Epithelial cell of esophagus (primary cell): ENCODE results near the gene DKK2.

Experiments used
- DNase-seq: peaks from one replicate; pipeline ENCODE4 v3.0.0; 2010; ENCODE audit warnings: low read depth
- H3K4me3 ChIP-seq: 2 replicates; pipeline ENCODE4 v1.5.1; 2011; ENCODE audit warnings: mild to moderate bottlenecking, low read length, control low read depth
- CTCF ChIP-seq: IDR thresholded peaks from 2 replicates; pipeline ENCODE4 v1.5.1; 2011; ENCODE audit warnings: low read depth, mild to moderate bottlenecking, low read length, control low read depth, inconsistent platforms; ENCODE audit not compliant: insufficient read depth; ENCODE audit errors: missing control alignments

Gene DKK2

GRCh38 chr4:107037199-107037584 lies 1.1 kb upstream of the DKK2 start:
- DNase-seq, result peak; percentile 36
- peak; percentile 45 for TF ChIP-seq CTCF
- H3K4me3 ChIP-seq, result no peak overlapping the region

GRCh38 chr4:107036584-107037198 lies 578 bp upstream of the DKK2 start:
- DNase-seq, result no peak
- no peak for TF ChIP-seq CTCF
- peak overlapping the region; percentile 39 for H3K4me3 ChIP-seq

GRCh38 chr4:107034996-107035818 lies 906 bp downstream of the DKK2 start:
- no peak for TF ChIP-seq CTCF
- DNase-seq, result peak; percentile 17
- peak overlapping the region; percentile 39 for H3K4me3 ChIP-seq

- TF ChIP-seq CTCF, result peak; percentile 21
- peak; percentile 16 for DNase-seq
- no peak overlapping the region for H3K4me3 ChIP-seq
Observed at GRCh38 chr4:107034091-107034995, 1.8 kb downstream of the DKK2 start.

GRCh38 chr4:107027379-107027778 lies 8.7 kb downstream of the DKK2 start:
- no peak overlapping the region for H3K4me3 ChIP-seq
- DNase-seq, result no peak
- no peak for TF ChIP-seq CTCF

GRCh38 chr4:107018344-107018735 lies 17.8 kb downstream of the DKK2 start:
- no peak for DNase-seq
- no peak overlapping the region for H3K4me3 ChIP-seq
- TF ChIP-seq CTCF, result no peak
